NCI-H187 treated with DMSO at 0.1 percent for 48 hours (cell line): Measurements from ENCODE around the gene LMTK3.

ENCODE experiments used
- DNase-seq: peaks from one replicate; lab custom pipeline; 2025; lab: John Stamatoyannopoulos, UW

Gene LMTK3

GRCh38 chr19:48511800-48512503 is at the start of gene LMTK3:
LMTK3 (minus strand) TSS chr19:48511835; CDS start chr19:48511576, 259 bp downstream.
- DNase-seq: no peak

DNA sequence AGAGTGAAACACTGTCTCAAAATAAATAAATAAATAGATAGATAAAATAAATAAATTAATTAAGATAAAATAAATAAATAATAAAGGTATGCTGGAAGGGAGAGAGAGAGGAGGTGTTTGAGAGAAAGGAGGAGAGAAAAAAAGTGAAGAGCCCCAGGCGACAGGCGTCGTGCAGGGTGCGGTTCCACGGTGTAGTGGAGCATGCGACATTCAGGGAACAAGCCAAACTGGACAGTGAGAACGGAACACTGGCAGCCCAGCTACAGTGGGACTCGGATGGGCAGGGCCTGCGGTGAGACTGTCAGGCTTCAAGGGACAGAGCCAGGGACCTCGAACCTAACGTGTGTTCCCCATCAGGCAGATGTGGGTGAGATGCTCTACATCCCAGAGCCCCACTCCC is 49.8 kb upstream of the LMTK3 start:
- DNase-seq: no peak

DNA sequence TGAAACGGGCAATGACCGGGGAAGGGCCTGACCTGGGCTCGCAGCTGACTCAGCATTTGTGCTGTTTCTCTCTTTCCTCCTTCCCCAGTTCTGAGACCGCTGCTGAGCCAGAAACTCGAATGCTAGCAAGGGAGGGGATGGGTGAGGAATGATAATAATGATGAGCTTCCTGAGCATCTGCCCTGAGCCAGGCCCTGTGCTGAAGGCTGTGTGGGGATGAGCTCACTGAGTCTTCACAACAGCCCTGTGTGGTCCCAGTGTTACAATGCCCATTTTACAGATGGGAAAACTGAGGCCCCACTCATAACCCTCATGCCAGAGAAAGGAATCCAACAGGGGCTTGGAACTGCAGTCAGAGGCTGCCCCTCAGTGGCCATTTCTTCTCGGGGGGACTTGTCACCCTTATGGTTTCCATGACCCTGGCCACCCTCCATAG is 48.5 kb upstream of the LMTK3 start:
- no peak for DNase-seq

- no peak for DNase-seq
Measured at GRCh38 chr19:48558018-48558684, 46.5 kb upstream of the LMTK3 start.

- no peak for DNase-seq
Measured at GRCh38 chr19:48556825-48557224, 45.2 kb upstream of the LMTK3 start.

- no peak for DNase-seq
Measured at GRCh38 chr19:48556163-48556562, 44.5 kb upstream of the LMTK3 start.

GRCh38 chr19:48554385-48555091 is 42.9 kb upstream of the LMTK3 start:
- DNase-seq: no peak

GRCh38 chr19:48553676-48554384 is 42.2 kb upstream of the LMTK3 start:
- DNase-seq: no peak

DNA sequence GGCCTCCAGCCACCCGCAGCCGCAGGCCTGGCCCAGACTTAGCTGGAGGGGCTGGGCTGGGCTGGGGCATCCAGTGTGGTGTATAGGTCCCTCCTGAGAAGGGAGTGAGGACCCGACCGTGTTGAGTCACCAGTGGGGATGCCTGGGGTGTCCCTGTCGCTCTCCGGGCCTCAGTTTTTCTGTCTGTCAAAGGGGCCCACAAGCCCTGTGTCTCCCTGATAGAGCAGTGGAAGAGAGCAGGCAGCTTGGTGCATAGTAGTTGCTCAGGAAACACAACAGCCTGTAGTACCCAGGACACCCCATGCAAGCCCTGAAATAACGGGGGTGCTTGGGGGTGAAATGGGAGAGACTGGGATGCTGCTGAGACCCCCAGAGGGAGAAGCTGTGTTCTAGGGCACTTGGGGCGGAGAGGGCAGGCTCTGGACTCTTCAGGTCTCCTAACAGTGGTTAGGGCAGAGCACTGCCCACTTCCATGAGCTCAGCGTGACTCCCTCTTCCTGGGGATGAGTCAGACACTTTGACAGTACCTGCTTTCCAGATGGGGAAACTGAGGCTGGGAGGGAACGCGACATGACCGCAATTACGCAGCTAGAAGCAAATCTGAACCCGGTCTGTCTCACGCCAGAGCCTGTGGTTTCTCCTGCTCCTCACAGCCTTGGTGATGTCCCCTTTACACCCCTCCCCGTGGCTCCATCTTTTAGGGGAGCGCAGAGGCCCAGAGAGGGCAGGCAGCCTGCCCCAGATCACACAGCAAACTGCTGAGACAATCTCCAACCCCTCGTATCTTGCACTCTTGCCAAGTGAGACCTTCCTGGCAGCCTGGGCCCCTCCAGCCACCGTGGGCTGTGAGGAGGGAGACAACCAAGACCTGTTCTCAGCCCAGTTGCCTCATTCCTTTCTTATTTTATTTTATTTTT is 41.0 kb upstream of the LMTK3 start:
- no peak for DNase-seq

DNA sequence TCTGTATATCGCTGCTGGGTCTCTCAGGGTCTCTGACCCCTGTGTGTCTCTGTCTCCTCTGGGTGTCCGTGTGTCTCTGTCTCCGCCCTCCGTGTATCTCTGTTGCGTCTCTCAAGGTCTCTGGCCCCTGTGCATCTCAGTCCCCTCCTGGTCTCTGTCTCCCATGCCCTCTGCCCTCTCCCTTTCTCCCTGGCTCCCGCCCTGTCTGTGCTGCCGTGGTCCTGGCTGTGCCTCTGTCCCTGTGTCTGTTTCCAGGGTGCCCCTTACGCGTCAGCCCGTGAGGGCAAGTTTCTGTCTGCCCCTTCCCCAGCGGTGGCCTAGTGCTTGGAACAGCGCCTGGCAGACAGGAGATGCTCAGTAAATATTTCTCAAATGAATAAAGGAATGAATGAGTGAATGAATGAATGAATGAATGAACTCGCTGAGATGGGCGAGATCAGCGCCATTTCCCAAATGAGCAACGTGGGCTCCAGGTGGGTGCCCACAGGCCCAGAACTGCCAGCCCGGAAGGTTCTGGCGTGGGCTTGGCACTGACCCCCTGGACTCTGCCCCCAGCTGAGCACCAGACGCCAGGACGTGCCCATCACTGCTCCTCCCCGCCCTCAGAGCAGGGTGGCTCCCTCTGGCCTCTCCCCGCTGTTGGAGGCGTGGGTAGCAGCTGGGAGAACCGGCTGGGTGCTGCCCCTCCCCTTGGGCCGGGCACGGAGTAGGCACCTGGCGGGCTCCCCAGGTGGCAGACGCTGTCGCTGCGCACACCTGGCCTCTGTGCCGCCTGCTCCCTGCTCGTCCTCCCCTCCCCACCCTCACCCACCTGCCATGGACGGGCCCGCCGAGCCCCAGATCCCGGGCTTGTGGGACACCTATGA is 40.0 kb upstream of the LMTK3 start, which contains the start of gene SULT2B1:
TSS of gene SULT2B1 (plus strand) at position 736 of the 866 bp plus-strand sequence. CDS start at position 817, 81 bp downstream.
- DNase-seq: no peak

DNA sequence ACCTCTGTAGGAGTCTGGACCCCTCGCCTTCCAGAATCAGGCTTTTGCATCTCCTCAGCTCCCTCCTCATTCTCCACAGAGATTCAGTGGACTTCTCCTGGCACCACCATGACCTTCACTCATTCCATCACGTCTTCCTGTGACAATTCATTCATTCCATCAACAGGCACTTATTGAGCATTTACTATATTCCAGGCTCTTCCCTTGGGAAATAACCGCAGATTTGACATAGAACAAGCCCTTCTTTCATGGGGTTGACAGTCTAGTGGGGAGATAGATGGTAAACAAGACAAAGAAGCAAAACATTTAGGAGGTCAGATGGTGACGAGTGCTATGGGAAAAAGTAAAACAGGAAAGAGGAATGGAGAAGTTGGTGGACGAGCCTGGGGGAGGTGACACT is 37.7 kb upstream of the LMTK3 start:
- no peak for DNase-seq

GRCh38 chr19:48548253-48548911 is 36.7 kb upstream of the LMTK3 start:
- DNase-seq: no peak

DNA sequence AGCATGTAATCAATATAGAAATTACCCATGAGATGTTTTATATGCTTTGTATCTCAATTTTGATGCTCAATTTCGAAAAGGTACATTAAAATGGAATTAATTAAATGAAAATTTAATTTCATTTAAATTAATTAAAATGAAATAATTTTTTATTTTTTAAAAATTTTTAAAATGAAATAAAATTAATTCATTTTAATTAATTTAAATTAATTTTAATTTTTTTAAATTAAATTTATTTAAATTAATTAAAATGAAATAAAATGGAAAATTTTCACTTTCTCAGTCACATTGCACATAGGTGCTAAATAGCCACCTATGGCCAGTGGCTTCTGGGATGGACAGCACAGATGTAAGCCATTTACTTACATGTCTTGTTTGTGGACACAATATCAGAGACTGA is 36.1 kb upstream of the LMTK3 start:
- DNase-seq: no peak

DNA sequence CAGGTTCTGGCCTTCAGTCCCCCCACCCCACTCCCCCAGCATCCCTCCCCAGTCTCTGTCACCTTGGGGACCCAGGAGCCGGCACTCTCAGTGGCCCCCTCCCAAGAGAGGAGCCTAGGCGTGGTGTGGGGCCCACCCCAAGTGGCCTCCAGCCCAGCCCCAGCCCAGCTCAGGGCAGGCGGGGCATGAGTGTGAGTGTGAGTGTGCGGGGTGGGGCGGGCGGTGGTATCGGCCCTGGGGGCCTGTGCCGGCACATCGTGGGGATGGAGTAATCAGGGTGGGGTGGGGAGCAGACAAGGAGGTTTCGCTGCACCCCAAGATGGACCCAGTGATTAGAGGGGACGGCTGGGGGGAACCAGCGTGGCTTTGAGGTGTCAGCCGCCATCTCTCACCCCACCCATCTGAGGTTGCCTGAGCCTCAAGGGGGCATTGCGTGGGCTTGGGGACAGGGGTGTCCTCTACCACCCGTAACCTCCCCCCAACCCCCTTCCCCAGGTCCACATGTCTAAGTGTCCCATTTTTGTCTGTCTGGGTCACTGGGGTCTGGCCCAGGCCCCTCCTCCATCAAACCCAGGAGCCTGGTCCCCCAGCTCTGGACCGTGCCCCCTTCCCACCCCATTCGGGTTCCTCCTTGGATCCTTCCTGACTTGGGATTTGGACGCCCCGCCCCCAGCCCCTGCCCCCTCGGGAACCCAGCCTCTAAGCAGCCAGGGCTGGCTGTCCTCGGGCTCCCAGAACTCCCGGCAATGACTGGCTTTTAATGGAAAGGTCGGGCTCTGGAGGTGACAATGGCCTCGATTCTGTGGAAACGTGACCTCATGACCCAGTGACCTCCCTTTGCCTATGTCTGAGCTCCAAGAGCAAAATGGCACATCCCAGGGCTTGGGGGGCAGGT is 33.5 kb upstream of the LMTK3 start:
- DNase-seq: no peak

DNA sequence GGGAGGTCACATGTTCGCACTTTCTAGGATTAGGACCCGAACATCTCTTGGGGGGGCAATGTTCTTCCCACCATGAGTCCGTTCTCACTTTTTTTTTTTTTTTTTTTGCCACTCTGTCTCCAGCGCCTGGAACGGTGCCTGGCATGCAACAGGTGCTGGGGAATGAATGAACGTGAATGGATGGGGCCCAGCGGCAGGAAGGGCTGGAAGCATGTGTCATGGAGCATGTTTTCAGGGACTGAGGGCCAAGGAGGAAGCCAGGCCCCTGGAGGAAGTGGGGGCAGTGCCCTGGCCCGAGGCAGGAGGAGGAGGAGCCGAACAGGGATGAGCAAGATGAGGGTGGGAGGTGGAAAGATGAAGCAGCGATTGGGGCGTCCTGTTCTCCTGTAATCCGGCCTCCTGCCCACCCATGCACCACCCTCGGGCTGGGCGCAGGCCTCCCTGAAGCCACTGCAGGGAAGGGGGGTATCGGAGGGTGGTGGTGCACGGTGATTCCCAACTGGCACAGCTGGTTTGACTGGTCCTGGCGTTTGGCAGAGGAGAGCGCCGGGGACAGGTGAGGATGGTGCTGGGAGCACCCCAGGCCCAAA is 31.6 kb upstream of the LMTK3 start:
- DNase-seq: no peak

DNA sequence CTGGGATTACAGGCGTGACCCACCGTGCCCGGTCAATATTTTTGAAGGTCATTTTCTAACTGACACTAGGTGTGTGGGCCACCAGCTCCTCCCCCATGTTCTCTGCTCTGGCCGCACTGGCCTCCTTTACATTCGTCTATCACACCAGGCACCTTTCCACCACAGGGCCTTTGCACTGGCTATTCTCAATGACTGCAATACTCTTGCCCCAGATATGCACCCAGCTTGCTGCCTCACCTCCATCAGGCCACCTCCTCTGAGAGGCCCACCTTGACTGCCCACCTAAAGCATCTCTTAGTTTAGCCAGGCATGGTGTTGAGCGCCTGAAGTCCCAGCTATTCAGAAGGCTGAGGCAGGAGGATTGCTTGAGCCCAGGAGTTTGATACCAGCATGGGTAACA is 30.2 kb upstream of the LMTK3 start:
- no peak for DNase-seq

GRCh38 chr19:48540110-48540509 is 28.5 kb upstream of the LMTK3 start:
- no peak for DNase-seq

DNA sequence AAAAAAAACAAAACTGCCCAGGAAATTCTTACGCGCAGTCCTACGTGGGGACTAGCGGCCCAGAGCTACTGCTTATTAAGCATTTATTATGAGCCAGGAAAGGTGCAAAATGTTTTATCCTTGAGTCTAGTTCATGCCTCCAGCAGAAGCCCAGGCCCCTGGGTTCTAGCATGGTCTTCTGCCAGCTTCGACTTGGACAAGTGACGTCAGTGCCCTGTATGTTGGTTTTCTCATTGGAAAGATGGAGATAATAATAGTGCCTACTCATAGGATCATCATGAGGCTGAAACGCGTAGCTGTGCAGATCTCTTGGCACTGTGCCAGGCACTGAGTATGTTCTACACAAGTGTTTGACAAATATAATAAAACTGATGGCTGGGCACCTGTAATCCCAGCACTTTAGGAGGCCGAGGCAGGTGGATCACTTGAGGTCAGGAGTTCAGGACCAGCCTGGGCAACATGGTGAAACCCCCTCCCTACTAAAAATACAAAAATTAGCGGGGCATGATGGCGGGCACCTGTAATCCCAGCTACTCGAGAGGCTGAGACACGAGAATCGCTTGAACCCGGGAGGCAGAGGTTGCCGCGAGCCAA is 28.0 kb upstream of the LMTK3 start:
- DNase-seq: peak; percentile 82
